ENCODE data around the gene TAAR9.
"Not testable (repeated sequence)": the region's sequence is repeated elsewhere in the genome, so short reads cannot be mapped to it uniquely, and the experiment has no call there.

Gene TAAR9

GRCh38 chr6:132560087-132560486 is 22.0 kb downstream of the TAAR9 start:
- not testable (repeated sequence) for H3K4me1 ChIP-seq (ENCODE audit: insufficient read depth, low read length); H3K27ac ChIP-seq (ENCODE audit: low read depth, low read length); H3K27me3 ChIP-seq (ENCODE audit: control insufficient read depth in 1 of 2, insufficient read depth in 2 of 2, low read length in 2 of 2); H3K36me3 ChIP-seq (ENCODE audit: insufficient read depth, low read length); H3K4me3 ChIP-seq (ENCODE audit: low read depth in 1 of 2, low read length in 2 of 2); H3K9ac ChIP-seq (ENCODE audit: low read length); H3K9me3 ChIP-seq (ENCODE audit: low read length)

- Histone ChIP-seq H3K9ac (ENCODE audit: low read length) (no peak overlapping the region), H3K9me3 (ENCODE audit: low read length) (no peaks in the 10 kb centered on the region), H3K4me3 (ENCODE audit: low read depth in 1 of 2, low read length in 2 of 2) (no peak overlapping the region), H3K27ac (ENCODE audit: low read depth, low read length) (no peak overlapping the region), H3K27me3 (ENCODE audit: control insufficient read depth in 1 of 2, insufficient read depth in 2 of 2, low read length in 2 of 2) (no peaks in the 10 kb centered on the region), H3K4me1 (ENCODE audit: insufficient read depth, low read length) (no peaks in the 10 kb centered on the region), H3K36me3 (ENCODE audit: insufficient read depth, low read length) (no peaks in the 10 kb centered on the region)
Measured at GRCh38 chr6:132566404-132566803, 28.3 kb downstream of the TAAR9 start.

GRCh38 chr6:132567566-132567965 is 29.5 kb downstream of the TAAR9 start:
- no peaks in the 10 kb centered on the region for H3K9me3 ChIP-seq (ENCODE audit: low read length)
- H3K27ac ChIP-seq (ENCODE audit: low read depth, low read length), result no peak overlapping the region
- H3K36me3 ChIP-seq (ENCODE audit: insufficient read depth, low read length), result no peaks in the 10 kb centered on the region
- H3K4me3 ChIP-seq (ENCODE audit: low read depth in 1 of 2, low read length in 2 of 2), result no peak overlapping the region
- H3K27me3 ChIP-seq (ENCODE audit: control insufficient read depth in 1 of 2, insufficient read depth in 2 of 2, low read length in 2 of 2), result no peaks in the 10 kb centered on the region
- no peak overlapping the region for H3K9ac ChIP-seq (ENCODE audit: low read length)
- H3K4me1 ChIP-seq (ENCODE audit: insufficient read depth, low read length), result no peaks in the 10 kb centered on the region

- H3K4me3 ChIP-seq (ENCODE audit: low read depth in 1 of 2, low read length in 2 of 2), result no peak overlapping the region
- H3K27me3 ChIP-seq (ENCODE audit: control insufficient read depth in 1 of 2, insufficient read depth in 2 of 2, low read length in 2 of 2), result no peaks in the 10 kb centered on the region
- no peak overlapping the region for H3K27ac ChIP-seq (ENCODE audit: low read depth, low read length)
- no peaks in the 10 kb centered on the region for H3K4me1 ChIP-seq (ENCODE audit: insufficient read depth, low read length)
- H3K9ac ChIP-seq (ENCODE audit: low read length), result no peak overlapping the region
- no peaks in the 10 kb centered on the region for H3K9me3 ChIP-seq (ENCODE audit: low read length)
- H3K36me3 ChIP-seq (ENCODE audit: insufficient read depth, low read length), result no peaks in the 10 kb centered on the region
Measured at GRCh38 chr6:132568611-132569010, 30.5 kb downstream of the TAAR9 start.

- Histone ChIP-seq H3K27me3 (ENCODE audit: control insufficient read depth in 1 of 2, insufficient read depth in 2 of 2, low read length in 2 of 2) (no peaks in the 10 kb centered on the region), H3K4me1 (ENCODE audit: insufficient read depth, low read length) (no peaks in the 10 kb centered on the region), H3K9me3 (ENCODE audit: low read length) (no peaks in the 10 kb centered on the region), H3K27ac (ENCODE audit: low read depth, low read length) (no peak overlapping the region), H3K4me3 (ENCODE audit: low read depth in 1 of 2, low read length in 2 of 2) (no peak overlapping the region), H3K9ac (ENCODE audit: low read length) (no peak overlapping the region), H3K36me3 (ENCODE audit: insufficient read depth, low read length) (no peaks in the 10 kb centered on the region)
Measured at GRCh38 chr6:132569170-132569569, 31.1 kb downstream of the TAAR9 start.

DNA sequence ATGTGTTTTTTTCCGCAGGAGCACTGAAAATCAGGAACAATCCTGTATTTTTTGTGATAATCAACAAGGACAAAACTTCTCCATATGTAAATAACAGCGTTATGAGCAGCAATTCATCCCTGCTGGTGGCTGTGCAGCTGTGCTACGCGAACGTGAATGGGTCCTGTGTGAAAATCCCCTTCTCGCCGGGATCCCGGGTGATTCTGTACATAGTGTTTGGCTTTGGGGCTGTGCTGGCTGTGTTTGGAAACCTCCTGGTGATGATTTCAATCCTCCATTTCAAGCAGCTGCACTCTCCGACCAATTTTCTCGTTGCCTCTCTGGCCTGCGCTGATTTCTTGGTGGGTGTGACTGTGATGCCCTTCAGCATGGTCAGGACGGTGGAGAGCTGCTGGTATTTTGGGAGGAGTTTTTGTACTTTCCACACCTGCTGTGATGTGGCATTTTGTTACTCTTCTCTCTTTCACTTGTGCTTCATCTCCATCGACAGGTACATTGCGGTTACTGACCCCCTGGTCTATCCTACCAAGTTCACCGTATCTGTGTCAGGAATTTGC is 32.2 kb downstream of the TAAR9 start, which contains the start of gene TAAR6:
Gene TAAR6, plus strand, starts transcription at position 102 of the 557 bp plus-strand sequence. Its CDS starts 0 bp downstream, at position 102.
- H3K4me3 ChIP-seq (ENCODE audit: low read depth in 1 of 2, low read length in 2 of 2), result no peak within 1 kb of the TSS
- H3K36me3 ChIP-seq (ENCODE audit: insufficient read depth, low read length), result no peaks in the 10 kb centered on the region
- H3K4me1 ChIP-seq (ENCODE audit: insufficient read depth, low read length), result no peaks in the 10 kb centered on the region
- H3K27me3 ChIP-seq (ENCODE audit: control insufficient read depth in 1 of 2, insufficient read depth in 2 of 2, low read length in 2 of 2), result no peaks in the 10 kb centered on the region
- no peak within 1 kb of the TSS for H3K27ac ChIP-seq (ENCODE audit: low read depth, low read length)
- H3K9ac ChIP-seq (ENCODE audit: low read length), result no peak within 1 kb of the TSS
- H3K9me3 ChIP-seq (ENCODE audit: low read length), result no peaks in the 10 kb centered on the region

DNA sequence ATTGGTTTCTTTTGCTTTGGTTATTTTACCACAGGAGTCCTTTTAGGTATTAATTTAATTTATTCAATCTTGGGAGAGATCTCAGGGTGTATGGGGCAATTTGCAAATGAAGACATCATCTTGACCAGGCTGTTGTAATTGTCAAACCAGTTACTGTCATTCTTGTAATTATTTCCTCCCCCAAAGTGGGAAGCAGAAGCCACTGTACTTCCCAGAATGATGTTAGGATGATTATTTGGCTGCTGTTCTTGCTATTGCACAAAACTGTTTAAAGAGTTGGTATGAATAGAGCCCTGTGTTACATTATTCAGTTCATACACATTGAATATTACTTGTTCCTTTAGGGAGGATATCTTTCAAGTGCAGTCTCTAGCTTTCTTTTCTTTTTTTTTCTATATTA is 33.7 kb downstream of the TAAR9 start:
- Histone ChIP-seq H3K9ac (ENCODE audit: low read length) (no peak overlapping the region), H3K27me3 (ENCODE audit: control insufficient read depth in 1 of 2, insufficient read depth in 2 of 2, low read length in 2 of 2) (no peaks in the 10 kb centered on the region), H3K9me3 (ENCODE audit: low read length) (no peaks in the 10 kb centered on the region), H3K4me3 (ENCODE audit: low read depth in 1 of 2, low read length in 2 of 2) (no peak overlapping the region), H3K27ac (ENCODE audit: low read depth, low read length) (no peak overlapping the region), H3K36me3 (ENCODE audit: insufficient read depth, low read length) (no peaks in the 10 kb centered on the region), H3K4me1 (ENCODE audit: insufficient read depth, low read length) (no peaks in the 10 kb centered on the region)

- no peaks in the 10 kb centered on the region for H3K27me3 ChIP-seq (ENCODE audit: control insufficient read depth in 1 of 2, insufficient read depth in 2 of 2, low read length in 2 of 2)
- no peaks in the 10 kb centered on the region for H3K36me3 ChIP-seq (ENCODE audit: insufficient read depth, low read length)
- H3K9me3 ChIP-seq (ENCODE audit: low read length), result no peaks in the 10 kb centered on the region
- H3K4me3 ChIP-seq (ENCODE audit: low read depth in 1 of 2, low read length in 2 of 2), result no peak overlapping the region
- no peak overlapping the region for H3K9ac ChIP-seq (ENCODE audit: low read length)
- H3K27ac ChIP-seq (ENCODE audit: low read depth, low read length), result no peak overlapping the region
- no peaks in the 10 kb centered on the region for H3K4me1 ChIP-seq (ENCODE audit: insufficient read depth, low read length)
Measured at GRCh38 chr6:132584698-132585097, 46.6 kb downstream of the TAAR9 start.

- no peak overlapping the region for H3K27ac ChIP-seq (ENCODE audit: low read depth, low read length)
- no peaks in the 10 kb centered on the region for H3K4me1 ChIP-seq (ENCODE audit: insufficient read depth, low read length)
- no peaks in the 10 kb centered on the region for H3K36me3 ChIP-seq (ENCODE audit: insufficient read depth, low read length)
- no peaks in the 10 kb centered on the region for H3K9me3 ChIP-seq (ENCODE audit: low read length)
- H3K27me3 ChIP-seq (ENCODE audit: control insufficient read depth in 1 of 2, insufficient read depth in 2 of 2, low read length in 2 of 2), result no peaks in the 10 kb centered on the region
- no peak overlapping the region for H3K9ac ChIP-seq (ENCODE audit: low read length)
- H3K4me3 ChIP-seq (ENCODE audit: low read depth in 1 of 2, low read length in 2 of 2), result no peak overlapping the region
Measured at GRCh38 chr6:132587424-132587823, 49.3 kb downstream of the TAAR9 start.

Data from muscle layer of colon (tissue), 2 donors.